Coronary artery (tissue), 2 donors: ENCODE data around the gene SOS2.

ENCODE experiments used
- DNase-seq: peaks from one replicate; pipeline ENCODE4 v3.0.0-alpha.2; 2017; ENCODE audit warnings: low spot score
- H3K27ac ChIP-seq, 2 donors: fragments of 200-600 bp; sonication (generic); one replicate each; pipeline ENCODE4 v1.5.1; 2016 to 2019
- H3K4me3 ChIP-seq: fragments of 200-600 bp; sonication (generic); 2 replicates; pipeline ENCODE4 v1.5.1; 2016; ENCODE audit warnings: mild to moderate bottlenecking, moderate library complexity
- TF ChIP-seq, protein P1 (sequence below): fragments of 200-600 bp; sonication (generic); IDR thresholded peaks from one replicate; pipeline ENCODE4 v1.5.1; 2019; ENCODE audit warnings: antibody characterized with exemption

The SOS2 gene

DNA sequence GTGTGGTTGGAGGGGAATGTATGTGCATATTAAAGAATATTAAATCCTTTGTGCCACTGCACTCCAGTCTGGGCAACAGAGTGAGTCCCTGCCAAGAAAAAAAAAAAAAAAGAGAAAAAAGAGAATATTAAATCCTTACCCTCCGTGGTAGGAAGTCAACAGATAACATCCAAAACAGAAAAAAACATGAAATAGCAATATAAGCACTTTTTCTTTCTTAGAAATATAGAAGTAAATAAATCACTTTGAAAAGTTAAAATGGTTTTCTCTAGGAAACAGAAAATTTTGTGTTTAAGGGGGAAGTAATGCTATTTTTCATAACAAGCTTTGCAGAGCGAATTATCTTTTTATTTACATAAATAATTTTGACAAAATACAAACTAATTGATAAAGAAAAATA is 17.6 kb downstream of the SOS2 start:
- Histone ChIP-seq H3K4me3 (no peak overlapping the region), H3K27ac (no peak overlapping the region)
- DNase-seq, result no peak
- TF ChIP-seq, protein P1, sequence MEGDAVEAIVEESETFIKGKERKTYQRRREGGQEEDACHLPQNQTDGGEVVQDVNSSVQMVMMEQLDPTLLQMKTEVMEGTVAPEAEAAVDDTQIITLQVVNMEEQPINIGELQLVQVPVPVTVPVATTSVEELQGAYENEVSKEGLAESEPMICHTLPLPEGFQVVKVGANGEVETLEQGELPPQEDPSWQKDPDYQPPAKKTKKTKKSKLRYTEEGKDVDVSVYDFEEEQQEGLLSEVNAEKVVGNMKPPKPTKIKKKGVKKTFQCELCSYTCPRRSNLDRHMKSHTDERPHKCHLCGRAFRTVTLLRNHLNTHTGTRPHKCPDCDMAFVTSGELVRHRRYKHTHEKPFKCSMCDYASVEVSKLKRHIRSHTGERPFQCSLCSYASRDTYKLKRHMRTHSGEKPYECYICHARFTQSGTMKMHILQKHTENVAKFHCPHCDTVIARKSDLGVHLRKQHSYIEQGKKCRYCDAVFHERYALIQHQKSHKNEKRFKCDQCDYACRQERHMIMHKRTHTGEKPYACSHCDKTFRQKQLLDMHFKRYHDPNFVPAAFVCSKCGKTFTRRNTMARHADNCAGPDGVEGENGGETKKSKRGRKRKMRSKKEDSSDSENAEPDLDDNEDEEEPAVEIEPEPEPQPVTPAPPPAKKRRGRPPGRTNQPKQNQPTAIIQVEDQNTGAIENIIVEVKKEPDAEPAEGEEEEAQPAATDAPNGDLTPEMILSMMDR, result no peak

DNA sequence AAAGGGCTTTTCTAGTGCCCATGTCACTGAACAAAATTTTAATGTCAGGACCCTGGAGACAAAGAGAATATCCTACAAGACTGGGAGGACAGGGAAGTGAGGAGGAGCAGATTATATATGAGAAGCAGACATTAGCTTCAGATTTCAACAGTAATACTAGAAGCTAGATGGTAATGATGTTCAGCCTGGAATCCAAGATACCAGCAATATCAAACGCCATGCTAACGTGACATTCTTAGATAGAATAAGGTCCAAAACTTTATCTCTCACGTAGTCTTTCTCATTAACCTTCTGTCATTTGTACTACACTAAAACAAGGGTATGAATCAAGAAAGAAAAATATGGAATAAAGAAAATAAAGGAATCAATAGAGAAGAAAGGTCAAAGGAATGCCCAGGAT is 18.7 kb downstream of the SOS2 start:
- no peak for DNase-seq
- no peak overlapping the region for H3K27ac ChIP-seq
- TF ChIP-seq, protein P1, result no peak
- no peak overlapping the region for H3K4me3 ChIP-seq

DNA sequence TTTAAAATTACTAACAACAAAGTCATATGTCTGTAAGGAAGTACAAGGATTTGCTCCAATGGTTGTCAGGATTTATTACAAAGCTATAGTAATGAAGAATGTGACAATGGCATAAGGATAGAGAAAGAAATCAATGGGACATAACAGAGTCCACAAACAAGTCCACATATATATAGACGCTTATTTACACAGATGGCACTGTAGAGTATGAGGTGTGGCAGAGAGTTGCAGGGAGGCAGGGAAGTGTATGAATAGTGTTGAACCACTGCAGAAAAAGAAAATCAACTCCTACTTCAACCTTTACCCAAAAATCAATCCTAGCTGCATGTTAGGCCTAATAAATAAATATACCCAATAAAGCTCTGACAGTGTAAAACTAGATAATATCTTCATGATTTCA is 21.3 kb downstream of the SOS2 start:
- no peak for DNase-seq
- Histone ChIP-seq H3K4me3 (no peak overlapping the region), H3K27ac (no peak overlapping the region)
- TF ChIP-seq, protein P1, result no peak

DNA sequence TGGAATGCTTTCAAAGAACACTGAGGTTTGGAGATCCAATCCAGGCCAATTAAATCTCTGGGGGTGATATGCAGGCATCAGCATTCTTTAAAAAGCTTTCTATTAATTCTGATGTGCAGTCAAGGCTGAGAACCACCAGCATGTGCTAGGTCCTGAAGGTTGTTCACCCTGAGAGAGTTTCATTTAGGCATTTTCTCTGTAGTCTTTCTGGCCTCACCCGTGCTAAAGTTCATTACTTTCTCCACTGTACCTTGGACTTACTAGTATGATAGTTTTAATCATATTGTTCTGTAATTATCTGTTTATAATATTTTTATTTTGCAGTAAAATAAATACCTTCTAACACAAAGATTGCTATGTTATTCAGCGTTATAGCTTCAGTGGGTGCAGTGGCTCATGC is 32.9 kb downstream of the SOS2 start:
- Histone ChIP-seq H3K27ac (no peak overlapping the region), H3K4me3 (no peak overlapping the region)
- no peak for DNase-seq
- TF ChIP-seq, protein P1, result no peak

DNA sequence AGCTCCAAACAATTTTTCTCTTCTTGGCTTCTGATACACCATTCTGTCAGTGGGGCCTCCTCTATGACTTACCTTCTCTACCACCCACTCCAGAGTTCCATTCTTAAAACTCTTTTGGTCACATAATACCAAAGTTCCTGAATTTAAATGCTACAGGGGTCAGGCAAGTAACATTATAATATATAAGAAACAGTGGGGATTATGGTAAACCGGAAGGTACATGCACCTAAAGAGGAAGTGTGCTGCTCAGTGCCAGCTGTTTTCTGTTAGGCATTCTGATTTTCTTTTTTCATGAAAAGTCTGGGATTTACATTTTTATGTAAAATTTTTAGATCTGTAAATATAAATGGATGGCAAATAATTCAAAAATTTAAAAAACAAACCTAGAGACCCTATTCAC is 39.9 kb downstream of the SOS2 start:
- no peak overlapping the region for H3K27ac ChIP-seq
- DNase-seq, result no peak
- H3K4me3 ChIP-seq, result no peak overlapping the region
- TF ChIP-seq, protein P1, result no peak

DNA sequence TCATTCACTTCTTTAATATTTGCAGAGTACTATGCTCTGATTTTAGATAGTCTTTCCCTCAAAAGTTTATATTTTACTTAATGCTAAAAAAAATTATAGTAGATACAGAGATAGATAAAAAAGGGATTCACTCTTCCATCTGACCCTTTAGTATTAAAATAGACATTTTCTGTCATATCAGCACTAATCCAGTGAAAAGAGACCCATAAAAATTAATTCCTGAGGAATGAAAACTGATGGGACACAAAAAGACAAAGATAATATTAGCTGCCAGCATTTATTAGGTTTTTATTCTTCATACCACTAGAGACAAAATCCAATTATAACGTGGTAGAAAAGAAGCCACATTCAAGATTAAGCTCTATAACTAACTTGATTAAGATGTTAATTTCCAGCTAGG is 45.3 kb downstream of the SOS2 start:
- H3K4me3 ChIP-seq, result no peak overlapping the region
- TF ChIP-seq, protein P1, result no peak
- DNase-seq, result no peak
- no peak overlapping the region for H3K27ac ChIP-seq

DNA sequence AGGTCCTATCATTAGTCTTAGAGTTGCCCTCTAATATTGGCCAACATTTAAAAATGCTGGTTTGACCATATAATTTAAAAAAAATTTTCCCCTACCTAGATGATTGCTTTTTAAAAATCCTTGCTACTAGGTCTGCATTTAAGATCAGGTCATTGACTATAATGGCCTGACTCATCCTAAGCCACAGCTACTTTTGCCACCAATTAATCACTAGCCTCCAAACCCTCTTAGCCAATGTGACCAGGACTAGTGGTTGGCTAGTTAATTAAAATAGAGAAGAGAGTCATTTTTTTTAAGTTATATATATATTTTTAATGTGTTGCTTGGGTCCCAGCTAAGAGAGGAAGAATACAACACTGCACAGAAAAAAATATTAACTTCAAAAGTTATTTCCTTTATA is 57.5 kb downstream of the SOS2 start:
- Histone ChIP-seq H3K27ac (no peak overlapping the region), H3K4me3 (no peak overlapping the region)
- TF ChIP-seq, protein P1, result no peak
- no peak for DNase-seq
